Peyer's patch (tissue), 4 donors: Measurements from ENCODE around the gene TLL2. TPM values are rescaled to one million over a fixed set of nuclear protein-coding genes. Genes with fewer than 3 reads are reported as not detected.

Experiments used
- DNase-seq, 3 donors: peaks; one replicate each; pipeline ENCODE4 v3.0.0-alpha.2; 2017 to 2019
- H3K27ac ChIP-seq, 4 donors: fragments of 200-600 bp; sonication (generic); one replicate each; pipeline ENCODE4 v1.5.1; 2016 to 2019
- H3K27me3 ChIP-seq, 2 donors: fragments of 200-600 bp; sonication (generic); one replicate each; pipeline ENCODE4 v1.5.1; 2019
- H3K36me3 ChIP-seq, 3 donors: fragments of 200-600 bp; sonication (generic); one replicate each; pipeline ENCODE4 v1.5.1; 2016 to 2019
- H3K4me1 ChIP-seq, 4 donors: fragments of 200-600 bp; sonication (generic); one replicate each; pipeline ENCODE4 v1.5.1; 2016 to 2019
- H3K4me3 ChIP-seq, 4 donors: fragments of 200-600 bp; sonication (generic); 1 replicate in 3 of 4; 2 replicates in 1 of 4; pipeline ENCODE4 v1.5.1; 2016 to 2019; ENCODE audit warnings: mild to moderate bottlenecking in 1 of 4
- H3K9me3 ChIP-seq, 4 donors: fragments of 200-600 bp; sonication (generic); one replicate each; pipeline ENCODE4 v1.5.1; 2016 to 2019; ENCODE audit warnings: mild to moderate bottlenecking in 1 of 4
- POLR2A ChIP-seq, 2 donors: fragments of 450-650 bp; IDR thresholded peaks; one replicate each; pipeline ENCODE4 v1.5.1; 2017; ENCODE audit warnings: antibody characterized with exemption in 2 of 2, mild to moderate bottlenecking in 2 of 2, moderate library complexity in 2 of 2
- total RNA-seq, 4 donors: library from RNA; depleted of rRNA; stranded (reverse); fragments of >200 nt; gene quantifications; one replicate each; pipeline ENCODE4 v1.1.0, GENCODE V29; 2016
- TF ChIP-seq, protein P1 (sequence below), 6 experiments: fragments of 450-650 bp in 4 of 6; fragments of 200-600 bp in 2 of 6; sonication (generic) in 1 of 6; IDR thresholded peaks; one replicate each; pipeline ENCODE4 v1.5.1; 2017 to 2019; ENCODE audit warnings: antibody characterized with exemption in 6 of 6, mild to moderate bottlenecking in 3 of 6, moderate library complexity in 1 of 6

The TLL2 gene
- total RNA-seq, 4 donors from 2014 or later, result 0.27 to 0.83 (median 0.38) TPM; not detected in 1

GRCh38 chr10:96462606-96463151 lies 51.0 kb downstream of the TLL2 start:
- no peak overlapping the region for H3K27ac ChIP-seq
- no peaks in the 10 kb centered on the region for H3K9me3 ChIP-seq
- TF ChIP-seq, protein P1, sequence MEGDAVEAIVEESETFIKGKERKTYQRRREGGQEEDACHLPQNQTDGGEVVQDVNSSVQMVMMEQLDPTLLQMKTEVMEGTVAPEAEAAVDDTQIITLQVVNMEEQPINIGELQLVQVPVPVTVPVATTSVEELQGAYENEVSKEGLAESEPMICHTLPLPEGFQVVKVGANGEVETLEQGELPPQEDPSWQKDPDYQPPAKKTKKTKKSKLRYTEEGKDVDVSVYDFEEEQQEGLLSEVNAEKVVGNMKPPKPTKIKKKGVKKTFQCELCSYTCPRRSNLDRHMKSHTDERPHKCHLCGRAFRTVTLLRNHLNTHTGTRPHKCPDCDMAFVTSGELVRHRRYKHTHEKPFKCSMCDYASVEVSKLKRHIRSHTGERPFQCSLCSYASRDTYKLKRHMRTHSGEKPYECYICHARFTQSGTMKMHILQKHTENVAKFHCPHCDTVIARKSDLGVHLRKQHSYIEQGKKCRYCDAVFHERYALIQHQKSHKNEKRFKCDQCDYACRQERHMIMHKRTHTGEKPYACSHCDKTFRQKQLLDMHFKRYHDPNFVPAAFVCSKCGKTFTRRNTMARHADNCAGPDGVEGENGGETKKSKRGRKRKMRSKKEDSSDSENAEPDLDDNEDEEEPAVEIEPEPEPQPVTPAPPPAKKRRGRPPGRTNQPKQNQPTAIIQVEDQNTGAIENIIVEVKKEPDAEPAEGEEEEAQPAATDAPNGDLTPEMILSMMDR (IDR thresholded peaks at IDR 0.05), result no peak
- no peak for TF ChIP-seq POLR2A (IDR thresholded peaks at IDR 0.05)
- no peak overlapping the region for H3K4me3 ChIP-seq
- no peak for DNase-seq
- no peaks in the 10 kb centered on the region for H3K4me1 ChIP-seq
- no peaks in the 10 kb centered on the region for H3K36me3 ChIP-seq
- H3K27me3 ChIP-seq, result no peaks in the 10 kb centered on the region

DNA sequence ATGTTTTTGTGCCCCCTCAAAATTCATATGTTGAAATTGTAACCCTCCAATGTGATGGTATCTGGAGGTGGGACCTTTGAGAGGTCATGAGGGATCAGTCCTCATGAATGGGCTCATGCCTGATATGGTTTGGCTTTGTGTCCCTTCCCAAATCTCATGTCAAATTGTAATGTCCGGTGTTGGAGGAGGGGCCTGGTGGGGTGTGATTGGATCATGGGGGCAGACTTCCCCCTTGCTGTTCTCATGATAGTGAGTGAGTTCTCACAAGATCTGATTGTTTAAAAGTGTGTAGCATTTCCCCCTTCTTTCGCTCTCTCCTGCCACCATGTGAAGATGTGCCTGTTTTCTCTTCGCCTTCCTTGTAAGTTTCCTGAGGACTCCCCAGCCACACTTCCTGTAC lies 53.4 kb downstream of the TLL2 start:
- Histone ChIP-seq H3K4me1 (no peaks in the 10 kb centered on the region), H3K9me3 (no peaks in the 10 kb centered on the region), H3K36me3 (no peaks in the 10 kb centered on the region), H3K4me3 (no peak overlapping the region), H3K27me3 (no peaks in the 10 kb centered on the region), H3K27ac (no peak overlapping the region)
- TF ChIP-seq, protein P1 (IDR thresholded peaks at IDR 0.05), result no peak
- TF ChIP-seq POLR2A (IDR thresholded peaks at IDR 0.05), result no peak
- DNase-seq, result no peak

DNA sequence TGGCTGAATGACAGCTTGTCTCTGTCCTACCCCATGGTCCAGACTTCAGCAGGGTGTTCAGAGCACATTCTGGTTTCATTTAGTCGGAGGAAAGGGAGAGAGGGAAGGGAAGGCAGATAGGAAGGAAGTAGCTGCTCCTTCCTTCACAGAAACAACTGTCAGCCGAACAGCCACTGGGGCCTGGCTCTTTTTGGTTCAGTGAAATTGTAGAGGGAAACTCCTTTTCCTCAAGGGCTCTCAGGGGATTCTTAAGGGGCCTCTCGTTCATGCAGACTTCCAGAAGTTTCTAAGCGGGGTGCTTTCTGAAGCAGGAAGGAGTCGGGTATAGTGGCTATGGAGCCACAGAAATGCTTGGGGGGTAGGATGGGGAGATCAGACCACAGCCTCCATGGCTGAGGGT lies 56.4 kb downstream of the TLL2 start:
- Histone ChIP-seq H3K4me3 (no peak overlapping the region), H3K36me3 (no peaks in the 10 kb centered on the region), H3K9me3 (no peaks in the 10 kb centered on the region), H3K4me1 (no peaks in the 10 kb centered on the region), H3K27me3 (no peaks in the 10 kb centered on the region), H3K27ac (no peak overlapping the region)
- TF ChIP-seq, protein P1 (IDR thresholded peaks at IDR 0.05), result no peak
- TF ChIP-seq POLR2A (IDR thresholded peaks at IDR 0.05), result no peak
- DNase-seq, result no peak

GRCh38 chr10:96456296-96456840 lies 57.4 kb downstream of the TLL2 start:
- TF ChIP-seq POLR2A (IDR thresholded peaks at IDR 0.05), result no peak
- TF ChIP-seq, protein P1 (IDR thresholded peaks at IDR 0.05), result no peak
- Histone ChIP-seq H3K9me3 (no peaks in the 10 kb centered on the region), H3K36me3 (no peaks in the 10 kb centered on the region), H3K27me3 (no peaks in the 10 kb centered on the region), H3K4me1 (no peaks in the 10 kb centered on the region), H3K27ac (no peak overlapping the region), H3K4me3 (no peak overlapping the region)
- DNase-seq, result no peak

GRCh38 chr10:96453856-96454583 lies 59.7 kb downstream of the TLL2 start:
- Histone ChIP-seq H3K4me3 (no peak overlapping the region), H3K36me3 (no peaks in the 10 kb centered on the region), H3K27me3 (no peaks in the 10 kb centered on the region), H3K27ac (no peak overlapping the region), H3K9me3 (no peaks in the 10 kb centered on the region), H3K4me1 (no peaks in the 10 kb centered on the region)
- no peak for DNase-seq
- TF ChIP-seq, protein P1 (IDR thresholded peaks at IDR 0.05), result no peak
- TF ChIP-seq POLR2A (IDR thresholded peaks at IDR 0.05), result no peak
